ENCODE data around the gene SYT15.
"Not testable (repeated sequence)": the region's sequence is repeated elsewhere in the genome, so short reads cannot be mapped to it uniquely, and the experiment has no call there.

Gene SYT15

GRCh38 chr10:46556515-46557318 lies 22.2 kb upstream of the SYT15 start, which contains the start of gene GPRIN2:
GPRIN2 (minus strand) TSS chr10:46556658; CDS start chr10:46550736, 5,922 bp downstream.
- peak in 1 of 5 donors; percentile 22 for DNase-seq

- DNase-seq: peak in 1 of 5 donors; percentile 27
Observed at GRCh38 chr10:46557319-46558121, 21.4 kb upstream of the SYT15 start.

GRCh38 chr10:46558122-46558391 lies 20.9 kb upstream of the SYT15 start:
- DNase-seq: no peak

GRCh38 chr10:46558392-46559185 lies 20.3 kb upstream of the SYT15 start:
- no peak for DNase-seq

GRCh38 chr10:46559231-46559671 lies 19.7 kb upstream of the SYT15 start:
- DNase-seq: no peak

- no peak for DNase-seq
Observed at GRCh38 chr10:46560381-46560780, 18.5 kb upstream of the SYT15 start.

- no peak for DNase-seq
Observed at GRCh38 chr10:46560952-46561351, 18.0 kb upstream of the SYT15 start.

- DNase-seq: peak in 4 of 5 donors; percentile 19 to 44 (median 26)
Observed at GRCh38 chr10:46565591-46566332, 13.2 kb upstream of the SYT15 start.

GRCh38 chr10:46567151-46567550 lies 11.8 kb upstream of the SYT15 start:
- not testable (repeated sequence) for DNase-seq

GRCh38 chr10:46570655-46571054 lies 8.3 kb upstream of the SYT15 start:
- not testable (repeated sequence) for DNase-seq

GRCh38 chr10:46572765-46573164 lies 6.2 kb upstream of the SYT15 start:
- not testable (repeated sequence) for DNase-seq

GRCh38 chr10:46573314-46573713 lies 5.6 kb upstream of the SYT15 start:
- not testable (repeated sequence) for DNase-seq

GRCh38 chr10:46573884-46574283 lies 5.0 kb upstream of the SYT15 start:
- not testable (repeated sequence) for DNase-seq

GRCh38 chr10:46577624-46578473 lies 1.1 kb upstream of the SYT15 start:
- DNase-seq: not testable (repeated sequence)

GRCh38 chr10:46579378-46579777 lies 450 bp downstream of the SYT15 start:
- not testable (repeated sequence) for DNase-seq

GRCh38 chr10:46581997-46582396 lies 3.1 kb downstream of the SYT15 start:
- not testable (repeated sequence) for DNase-seq

GRCh38 chr10:46582568-46582967 lies 3.6 kb downstream of the SYT15 start:
- not testable (repeated sequence) for DNase-seq

GRCh38 chr10:46584196-46584595 lies 5.3 kb downstream of the SYT15 start:
- not testable (repeated sequence) for DNase-seq

GRCh38 chr10:46585246-46585645 lies 6.3 kb downstream of the SYT15 start:
- not testable (repeated sequence) for DNase-seq

GRCh38 chr10:46587546-46587945 lies 8.6 kb downstream of the SYT15 start:
- not testable (repeated sequence) for DNase-seq

GRCh38 chr10:46588221-46588620 lies 9.3 kb downstream of the SYT15 start:
- not testable (repeated sequence) for DNase-seq
